Stimulated activated CD8-positive, alpha-beta memory T cell treated with anti-CD3 and anti-CD28 coated beads, Interleukin-15, amount 100 ng/mL, for 1 hour (primary cell): Measurements from ENCODE around the gene LIN9.

ENCODE experiments used
- DNase-seq: peaks from one replicate; pipeline ENCODE4 v3.0.0-alpha.2; 2020; ENCODE audit warnings: low read depth

LIN9 gene

DNA sequence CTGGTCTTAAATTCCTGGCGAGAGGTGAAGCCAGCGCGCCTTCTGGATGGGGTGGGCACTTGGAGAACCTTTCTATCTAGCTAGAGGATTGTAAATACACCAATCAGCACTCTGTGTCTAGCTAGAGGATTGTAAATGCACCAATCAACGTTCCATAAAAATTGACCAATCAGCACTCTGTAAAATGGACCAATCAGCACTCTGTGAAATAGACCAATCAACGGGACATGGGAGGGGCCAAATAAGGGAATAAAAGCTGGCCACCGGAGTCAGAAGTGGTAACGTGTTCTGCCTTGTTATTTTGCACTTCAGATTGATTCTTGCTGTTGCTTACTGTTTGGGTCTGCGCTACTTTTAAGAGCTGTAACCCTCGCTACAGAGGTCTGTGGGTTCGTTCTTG, 12.0 kb upstream of the LIN9 start:
- DNase-seq, result no peak

DNA sequence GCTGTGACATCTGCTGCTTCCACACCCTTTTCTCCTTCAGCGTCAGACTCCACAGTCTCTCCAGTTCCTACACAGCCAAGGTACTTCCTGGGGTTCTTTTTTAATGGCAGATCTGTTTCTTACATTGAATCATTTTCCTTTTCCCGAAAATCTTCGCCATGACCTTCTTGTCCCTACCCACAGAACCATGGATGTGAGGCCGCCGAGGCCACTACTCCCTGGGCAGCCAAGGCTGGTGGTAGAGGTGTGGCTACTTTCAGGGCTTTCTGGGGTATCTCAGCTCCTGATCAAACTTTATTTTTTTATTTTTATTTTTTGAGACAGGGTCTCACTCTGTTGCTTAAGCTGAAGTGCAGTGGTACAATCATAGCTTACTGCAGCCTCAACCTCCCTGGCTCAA, 9.5 kb upstream of the LIN9 start:
- DNase-seq, result no peak

DNA sequence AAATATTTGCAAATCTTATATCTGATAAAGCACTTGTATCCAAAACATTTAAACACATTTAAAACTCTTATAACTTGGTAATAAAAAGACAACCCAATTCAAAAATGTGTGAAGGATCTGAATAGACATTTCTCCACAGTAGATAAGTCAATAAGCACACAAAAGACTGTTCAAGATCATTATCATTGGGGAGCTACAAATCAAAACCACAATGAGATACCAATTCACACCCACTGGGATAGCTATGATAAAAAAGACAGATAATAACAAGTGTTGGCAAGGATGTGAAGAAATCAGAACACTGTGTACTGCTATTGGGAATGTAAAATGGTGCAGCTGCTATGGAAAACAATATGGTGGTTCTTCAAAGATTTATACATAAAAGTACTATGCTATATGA, 5.1 kb upstream of the LIN9 start:
- no peak for DNase-seq

DNA sequence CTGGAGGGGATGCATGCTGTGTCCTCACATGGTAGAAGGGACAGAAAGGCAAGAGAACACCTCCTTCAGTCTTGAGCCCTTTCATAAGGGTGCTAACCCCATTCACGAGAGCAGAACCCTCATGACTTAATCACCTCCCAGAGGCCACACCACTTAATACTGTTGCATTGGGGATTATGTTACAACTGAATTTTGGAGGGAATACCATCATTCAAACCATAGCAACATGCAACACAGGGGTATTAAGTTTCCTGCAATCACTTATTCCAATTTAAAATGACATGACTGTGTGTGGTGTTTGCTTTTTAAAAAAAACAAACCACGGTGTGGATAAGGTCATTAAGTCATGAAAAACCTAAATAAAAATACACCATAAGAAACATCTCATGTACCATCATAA, 3.1 kb upstream of the LIN9 start:
- no peak for DNase-seq

DNA sequence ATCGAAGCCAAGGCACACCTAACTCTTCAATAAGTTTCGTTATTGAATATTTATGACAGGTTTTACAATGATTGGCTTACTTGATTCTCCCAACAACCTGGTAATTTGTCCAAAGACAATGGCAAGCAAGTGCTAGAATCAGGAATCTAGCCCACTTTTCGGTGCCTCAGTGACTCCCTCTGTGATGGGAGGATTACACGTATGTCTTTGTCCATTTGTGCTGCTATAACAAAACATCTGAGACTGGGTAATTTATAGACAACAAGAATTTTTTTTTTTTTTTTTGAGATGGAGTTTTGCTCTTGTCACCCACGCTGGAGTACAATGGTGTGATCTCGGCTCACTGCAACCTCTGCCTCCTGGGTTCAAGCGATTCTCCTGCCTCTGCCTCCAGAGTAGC, 2.4 kb upstream of the LIN9 start:
- no peak for DNase-seq

DNA sequence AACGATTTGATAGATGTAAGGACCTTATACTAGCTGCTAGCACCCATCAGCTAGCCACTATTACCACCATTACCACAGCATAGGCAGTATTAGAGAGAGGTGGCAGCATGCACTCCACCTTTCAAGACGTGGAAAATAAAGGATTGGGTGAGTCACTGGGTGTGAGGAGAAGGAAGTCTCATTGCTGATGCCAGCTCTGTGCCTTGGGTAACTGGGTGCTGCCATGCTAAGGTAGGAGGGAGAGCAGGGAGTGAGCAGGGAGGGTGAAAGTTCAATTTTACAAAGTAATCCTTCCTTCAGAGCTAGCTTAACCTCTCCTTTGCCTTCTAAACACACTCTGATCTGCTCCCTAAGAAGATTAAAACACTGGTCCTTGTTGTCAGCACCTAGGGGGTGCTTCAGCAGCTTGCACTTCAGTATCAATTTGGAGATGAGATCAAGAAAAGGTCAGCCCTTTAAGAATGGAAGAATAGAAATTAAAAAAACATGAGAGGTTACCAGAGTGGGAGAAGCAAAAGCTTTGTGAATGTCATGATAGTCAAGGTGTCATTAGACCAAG, 1.8 kb upstream of the LIN9 start:
- DNase-seq, result no peak

DNA sequence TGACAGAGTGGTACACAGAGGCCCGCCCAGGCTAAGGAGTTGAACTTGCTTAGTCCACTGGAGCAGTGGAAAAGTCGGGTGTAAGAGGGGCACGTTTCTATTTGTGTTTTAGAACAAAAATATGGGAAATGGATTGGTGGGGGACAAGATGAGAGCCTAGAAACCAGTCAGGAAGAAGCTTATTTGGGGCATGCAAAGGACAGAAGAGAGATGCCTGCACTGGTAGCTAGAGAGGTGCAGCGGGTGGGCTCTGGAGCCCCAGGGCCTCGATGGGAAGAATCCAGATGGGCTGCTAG, 1.2 kb upstream of the LIN9 start:
- no peak for DNase-seq

DNA sequence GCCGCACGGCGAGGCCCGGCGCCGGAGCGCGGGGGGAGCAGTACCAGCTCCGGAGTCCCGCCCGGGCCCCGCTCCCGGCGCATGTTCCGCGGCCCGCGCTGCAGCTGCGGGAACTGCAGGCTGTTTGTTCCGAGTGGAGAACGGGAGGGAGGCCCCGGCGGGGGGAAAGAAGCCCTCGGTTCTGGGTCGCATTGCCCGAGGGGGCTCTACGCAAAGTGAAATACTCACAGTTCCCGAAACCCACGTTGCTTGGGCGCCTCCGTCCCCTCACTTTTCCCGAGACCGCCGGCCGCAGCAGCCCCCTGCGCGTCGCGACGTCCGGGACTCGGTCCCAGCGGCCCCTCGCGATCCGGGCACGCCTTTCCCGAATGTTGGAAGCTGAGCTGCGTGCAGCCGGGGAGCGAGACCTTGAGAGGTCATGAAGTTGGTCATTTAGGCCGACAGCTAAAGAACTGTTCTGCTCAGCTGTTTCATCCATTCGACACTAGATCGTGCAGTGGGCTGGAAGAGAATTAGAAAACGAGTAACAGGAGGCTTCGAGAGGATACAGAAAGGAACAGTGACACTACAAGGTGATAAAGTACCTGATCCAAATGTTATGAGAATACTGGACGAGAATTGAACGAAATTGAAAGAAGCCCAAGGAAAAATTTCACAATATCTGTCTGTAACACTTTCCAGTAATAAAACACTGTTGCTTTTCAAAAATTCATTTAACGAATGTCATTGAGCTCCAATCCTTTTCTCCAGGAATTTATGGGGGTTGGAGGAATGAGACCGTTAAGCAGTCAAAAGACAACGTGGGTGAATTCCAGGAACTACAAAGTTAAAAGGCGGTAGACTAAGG, 657 bp upstream of the LIN9 start:
- DNase-seq, result peak; percentile 2

DNA sequence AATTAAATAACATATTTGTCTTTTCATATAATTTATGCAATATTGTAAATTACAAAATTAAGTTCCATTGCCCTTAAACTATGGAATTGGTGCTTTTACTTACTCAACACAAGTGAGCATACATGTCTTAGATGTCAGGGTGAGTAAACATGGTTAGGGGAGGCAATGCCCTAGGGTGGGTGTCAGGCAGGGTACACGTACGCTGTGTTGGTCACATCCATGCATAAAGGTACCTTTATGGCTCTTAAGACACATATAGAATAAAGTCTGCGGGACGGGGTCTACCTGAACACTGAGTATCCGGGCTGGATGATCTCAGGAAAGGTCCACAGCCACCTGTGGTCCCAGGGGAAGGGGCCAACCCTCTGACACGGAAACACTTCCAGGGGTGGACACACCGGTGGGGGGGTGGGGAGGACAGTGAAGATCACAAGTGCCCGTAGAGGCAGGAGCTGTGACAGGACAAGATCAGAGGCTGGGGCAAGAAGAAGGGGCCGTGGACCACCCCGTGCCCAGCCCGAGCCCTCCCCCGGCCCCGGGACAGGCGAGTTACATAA, 720 bp downstream of the LIN9 start:
- DNase-seq, result no peak

DNA sequence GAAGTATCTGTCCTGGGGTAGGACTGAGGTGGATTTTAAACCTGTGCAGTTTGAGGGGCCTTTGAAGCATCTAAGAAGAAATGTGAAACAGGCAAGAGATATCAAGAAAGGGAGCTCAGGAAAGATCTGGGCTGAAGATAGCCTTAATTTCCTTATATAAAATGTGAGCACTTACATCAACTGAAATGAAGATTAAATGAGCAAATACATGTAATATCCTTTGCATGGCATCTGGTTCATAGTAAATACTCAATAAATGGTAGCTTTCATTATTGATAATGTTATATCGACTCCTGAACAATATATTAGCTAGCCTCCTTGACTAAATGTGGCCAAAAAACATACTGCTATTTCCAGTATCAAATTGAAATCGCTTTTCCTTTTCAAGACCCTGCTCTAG, 2.5 kb downstream of the LIN9 start:
- DNase-seq, result no peak

DNA sequence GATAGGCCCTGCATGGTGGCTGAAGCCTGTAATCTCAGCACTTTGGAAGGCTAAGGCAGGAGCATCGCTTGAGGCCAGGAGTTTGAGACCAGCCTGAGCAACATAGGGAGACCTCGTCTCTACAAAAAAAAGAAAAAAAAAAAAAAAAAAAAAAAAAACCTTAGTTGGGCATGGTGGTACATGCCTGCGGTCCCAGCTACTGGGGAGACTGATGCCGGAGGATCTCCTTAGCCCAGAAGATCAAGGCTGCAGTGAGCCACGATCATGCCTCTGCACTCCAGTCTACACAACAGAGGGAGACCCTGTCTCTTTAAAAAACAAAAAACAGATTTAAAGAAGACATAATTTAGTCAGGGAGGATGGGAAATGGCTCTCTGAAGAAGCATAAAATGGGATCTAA, 3.8 kb downstream of the LIN9 start:
- no peak for DNase-seq

DNA sequence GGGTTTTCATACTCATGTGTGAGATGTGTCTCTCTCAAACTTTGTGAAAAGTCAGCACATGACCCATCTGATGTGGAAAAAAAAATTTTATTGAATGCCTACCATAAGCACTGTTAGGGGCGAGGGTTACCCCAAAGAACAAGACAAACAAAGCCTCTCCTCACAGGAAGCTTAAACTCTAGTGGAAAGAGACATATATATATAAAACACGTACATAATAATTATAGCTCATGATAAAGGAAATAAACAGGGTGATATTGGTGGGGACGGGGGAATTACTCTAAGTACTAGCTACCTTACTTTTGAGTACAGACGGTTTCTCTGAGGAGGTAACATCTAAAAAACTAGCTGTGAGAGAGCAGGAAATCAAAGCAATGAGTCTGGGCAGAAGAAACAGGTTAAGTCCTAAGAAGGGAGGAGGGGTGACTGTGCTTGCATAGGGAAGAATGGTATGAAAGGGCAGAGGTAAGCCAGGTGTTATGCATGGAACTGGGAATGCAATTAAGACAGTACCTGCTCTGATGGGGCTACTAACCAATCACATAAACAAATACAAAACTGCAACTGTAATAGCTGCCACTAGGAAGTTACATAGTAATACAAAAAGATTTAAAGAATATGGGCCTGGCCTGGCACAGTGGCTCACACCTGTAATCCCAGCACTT, 4.5 kb downstream of the LIN9 start:
- DNase-seq, result no peak

DNA sequence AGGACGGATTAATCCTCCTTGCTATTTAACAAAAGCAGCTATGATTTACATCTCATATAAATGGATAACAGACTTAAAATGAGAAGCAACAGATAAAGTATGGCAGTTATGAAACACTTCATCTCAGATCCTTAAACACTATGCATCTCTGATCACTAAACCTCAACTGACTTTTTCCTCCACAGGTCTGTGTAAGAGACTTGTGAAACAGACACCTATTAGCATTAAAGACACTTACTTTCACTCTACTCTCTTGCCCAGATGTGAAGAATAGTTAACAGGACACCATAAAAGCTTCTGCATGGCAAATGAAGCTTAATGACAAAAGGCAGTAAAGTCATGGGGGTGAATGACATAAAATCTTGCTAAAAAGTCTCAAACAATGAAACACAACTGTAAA, 6.2 kb downstream of the LIN9 start:
- DNase-seq, result no peak

DNA sequence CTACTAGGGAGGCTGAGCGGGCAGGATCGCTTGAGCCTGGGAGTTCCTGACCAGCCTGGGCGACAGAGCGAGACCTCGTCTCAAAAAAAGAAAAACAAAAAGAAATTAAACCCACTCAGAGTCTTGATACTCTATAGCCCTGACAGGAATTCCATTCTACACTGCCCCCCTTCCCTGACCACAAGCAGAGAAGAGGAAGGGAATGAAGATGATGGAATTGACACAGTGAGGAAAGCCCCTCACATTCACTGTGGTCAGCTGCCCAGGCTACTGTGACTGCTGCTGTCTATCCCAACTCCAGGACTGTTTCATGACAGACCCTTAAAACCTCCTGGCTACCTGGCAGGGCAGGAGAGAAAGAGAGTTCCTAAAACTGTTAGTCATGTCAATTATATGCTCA, 12.1 kb downstream of the LIN9 start:
- no peak for DNase-seq

DNA sequence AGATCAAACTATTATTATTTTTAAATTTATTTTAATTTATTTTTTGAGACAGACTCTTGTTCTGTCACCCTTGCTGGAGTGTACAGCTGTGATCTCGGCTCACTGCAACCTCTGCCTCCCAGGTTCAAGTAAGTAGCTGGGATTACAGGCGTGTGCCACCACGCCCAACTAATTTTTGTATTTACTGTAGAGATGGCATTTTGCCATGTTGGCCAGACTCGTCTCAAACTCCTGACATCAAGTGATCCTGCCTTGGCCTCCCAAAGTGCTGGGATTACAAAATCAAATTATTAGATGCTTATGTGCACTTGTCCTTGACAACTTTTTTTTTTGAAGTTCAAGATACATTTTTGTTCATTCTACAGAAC, 15.4 kb downstream of the LIN9 start:
- no peak for DNase-seq

DNA sequence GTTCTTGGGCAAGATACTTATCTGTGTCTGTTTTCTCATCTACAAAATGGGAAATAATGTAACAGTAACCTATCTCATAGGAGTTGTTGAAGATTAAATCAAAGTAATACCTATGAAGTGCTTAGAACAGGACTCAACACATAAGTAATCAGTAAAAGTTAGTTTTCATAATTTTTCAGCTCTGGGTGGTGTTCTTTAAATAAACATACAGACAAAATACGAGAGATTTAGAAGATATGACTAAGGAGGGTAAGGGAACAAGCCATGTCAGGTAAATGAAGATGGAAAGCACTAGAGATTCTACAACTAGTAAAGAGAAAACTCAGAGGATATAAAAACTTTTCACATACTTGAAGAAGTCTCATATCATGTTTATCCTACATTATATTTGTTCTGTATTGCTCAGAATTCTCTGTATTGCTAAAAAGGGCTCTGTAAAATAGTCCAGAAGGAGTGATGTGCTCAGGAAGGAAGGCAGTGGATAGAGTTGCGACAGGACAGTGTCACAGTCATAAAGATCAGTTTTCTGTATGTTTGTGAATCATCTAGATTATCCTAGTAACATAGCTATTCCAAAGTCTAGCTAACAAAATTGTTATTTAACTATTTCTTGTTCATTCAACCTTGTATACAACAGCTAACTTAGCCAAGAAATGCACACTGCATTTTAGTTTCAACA, 16.0 kb downstream of the LIN9 start:
- DNase-seq, result no peak

DNA sequence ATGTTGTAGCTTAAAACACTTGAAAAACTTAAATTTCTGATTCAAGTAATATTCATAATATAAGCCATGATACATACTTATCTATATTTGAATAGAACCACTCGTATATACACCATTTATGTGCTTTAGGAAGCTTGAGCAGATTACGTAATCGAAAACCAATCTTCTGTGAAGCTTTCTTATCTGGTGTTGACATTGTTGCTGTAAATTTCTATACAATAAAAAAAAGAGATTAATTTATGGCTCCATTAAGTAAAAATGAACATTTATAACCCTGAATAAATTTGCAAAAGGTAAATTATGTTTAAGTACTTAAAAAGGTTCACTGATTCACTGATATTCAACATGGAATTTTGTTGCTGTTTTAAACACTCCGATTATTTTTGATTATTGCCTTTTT, 21.4 kb downstream of the LIN9 start:
- no peak for DNase-seq

DNA sequence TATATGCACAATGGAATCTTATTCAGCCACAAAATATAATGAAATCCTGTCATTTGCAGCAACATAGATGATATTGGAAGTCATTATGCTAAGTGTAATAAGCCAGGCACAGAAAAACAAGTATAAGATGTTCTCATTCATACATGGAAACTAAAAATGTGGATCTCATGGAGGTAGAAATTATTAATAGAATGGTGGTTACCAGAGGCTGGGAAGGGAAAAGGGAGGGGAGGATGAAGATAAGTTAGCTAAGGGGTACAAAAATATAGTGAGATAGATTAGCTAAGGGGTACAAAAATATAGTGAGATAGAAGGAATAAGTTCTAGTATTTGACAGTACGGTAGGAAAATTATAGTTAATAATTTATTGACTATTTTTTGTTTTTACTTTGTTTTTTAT, 27.9 kb downstream of the LIN9 start:
- DNase-seq, result no peak

DNA sequence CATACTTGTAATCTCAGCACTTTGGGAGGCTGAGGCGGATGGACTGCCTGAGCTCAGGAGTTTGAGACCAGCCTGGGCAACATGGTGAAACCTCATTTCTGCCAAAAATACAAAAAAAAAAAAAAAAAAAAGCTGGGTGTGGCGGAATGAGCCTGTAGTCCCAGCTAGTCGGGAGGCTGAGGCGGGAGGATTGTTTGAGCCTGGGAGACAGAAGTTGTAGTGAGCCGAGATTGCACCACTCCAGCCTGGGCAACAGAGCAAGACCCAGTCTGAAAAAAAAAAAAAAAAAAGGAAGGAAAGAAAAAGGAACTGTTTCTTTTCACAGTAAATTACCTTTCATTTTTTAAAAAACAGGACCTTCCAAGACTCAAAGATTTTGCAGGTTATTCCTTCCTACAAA, 29.5 kb downstream of the LIN9 start:
- DNase-seq, result no peak

DNA sequence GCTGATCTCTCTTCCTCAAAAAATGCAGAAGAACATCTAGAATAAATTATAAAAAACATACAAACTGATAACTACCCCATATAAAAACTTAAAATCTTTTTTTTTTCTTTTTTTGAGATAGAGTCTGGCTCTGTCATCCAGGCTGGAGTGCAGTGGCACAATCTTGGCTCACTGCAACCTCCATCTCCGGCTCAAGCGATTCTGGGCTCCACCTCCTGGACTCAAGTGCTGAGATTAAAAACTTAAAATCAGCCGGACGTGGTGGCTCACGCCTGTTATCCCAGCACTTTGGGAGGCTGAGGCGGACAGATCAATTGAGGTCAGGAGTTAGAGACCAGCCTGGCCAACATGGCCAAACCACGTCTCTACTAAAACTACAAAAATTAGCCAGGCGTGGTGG, 31.1 kb downstream of the LIN9 start:
- DNase-seq, result no peak

DNA sequence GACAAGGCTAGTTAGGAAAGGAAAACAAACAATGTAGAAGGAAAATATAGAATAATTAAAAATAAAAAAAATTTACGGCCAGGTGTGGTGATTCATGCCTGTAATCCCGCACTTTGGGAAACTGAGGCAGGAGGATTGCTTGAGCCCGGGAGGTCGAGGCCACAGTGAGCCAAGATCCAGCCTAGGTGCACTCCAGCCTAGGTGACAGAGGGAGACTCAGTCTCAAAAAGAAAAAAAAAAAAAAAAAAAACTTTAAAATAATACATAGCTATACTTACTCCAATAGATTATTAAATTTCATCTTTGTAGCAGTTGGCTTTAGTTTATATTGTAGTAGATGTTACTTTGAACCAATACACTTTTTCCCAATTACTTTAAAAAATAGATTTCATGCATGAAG, 32.0 kb downstream of the LIN9 start:
- no peak for DNase-seq

DNA sequence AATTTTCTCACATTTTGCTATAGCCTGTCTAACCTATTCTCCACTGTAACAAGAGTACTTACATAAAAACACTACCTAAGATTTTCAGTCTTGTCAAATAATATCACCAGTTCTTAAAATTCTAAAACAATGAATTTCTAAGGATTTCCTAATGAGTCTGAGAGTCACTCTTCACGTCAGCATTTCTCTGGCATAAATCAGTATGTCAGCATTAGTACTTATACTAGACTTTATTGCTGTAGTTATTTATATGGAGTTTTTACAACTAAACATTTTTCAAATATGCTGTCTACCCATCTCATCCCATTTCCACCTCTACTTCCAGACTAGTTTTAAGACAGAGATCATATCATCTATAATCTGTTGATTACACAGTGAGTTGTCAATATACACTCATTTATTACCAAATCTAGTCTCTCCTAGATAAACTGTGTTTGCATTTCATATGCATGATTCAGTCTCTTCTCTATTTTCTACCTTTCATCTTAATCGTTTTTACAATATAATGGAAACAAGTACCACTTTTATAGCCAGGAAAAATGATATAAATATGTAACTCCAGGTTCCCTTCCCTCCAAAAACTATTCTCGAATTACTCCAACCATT, 32.8 kb downstream of the LIN9 start:
- no peak for DNase-seq

DNA sequence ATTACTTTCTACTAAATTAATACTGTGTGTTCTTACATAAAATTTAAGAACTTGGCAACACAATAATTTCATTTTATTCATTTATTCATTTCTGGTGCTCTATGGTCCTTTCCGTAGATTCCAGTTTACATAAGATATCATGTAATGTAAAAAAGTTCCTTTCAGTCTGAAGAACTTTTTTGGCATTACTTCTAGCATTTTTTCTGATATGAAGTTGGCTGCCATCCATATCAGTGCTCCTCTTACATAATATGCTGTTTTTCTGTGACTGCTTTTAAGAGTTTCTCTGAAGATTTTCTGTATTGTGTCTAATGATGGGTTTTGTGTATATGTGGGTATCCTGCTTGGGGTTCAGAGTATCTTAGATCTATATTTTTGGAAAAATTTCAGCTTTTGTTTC, 34.8 kb downstream of the LIN9 start:
- no peak for DNase-seq
